CD8-positive, alpha-beta memory T cell (primary cell): ENCODE measurements around the gene RORC. TPM values are rescaled to one million over a fixed set of nuclear protein-coding genes. Genes with fewer than 3 reads are reported as not detected.
"Not testable (repeated sequence)": the region's sequence is repeated elsewhere in the genome, so short reads cannot be mapped to it uniquely, and the experiment has no call there.

Source experiments
- CTCF ChIA-PET: fragments of 350-600 bp; sonication (Branson Sonifier 250); formaldehyde crosslinking; loops from one replicate; lab custom pipeline; 2021; ENCODE audit warnings: antibody characterized with exemption; lab: Charles Lee
- POLR2A ChIA-PET: fragments of 350-600 bp; sonication (Branson Sonifier 250); formaldehyde crosslinking; loops from one replicate; lab custom pipeline; 2021; ENCODE audit warnings: antibody characterized with exemption; lab: Charles Lee
- DNase-seq, 5 donors: peaks; one replicate each; pipeline versions ENCODE4 v3.0.0 to v3.0.0-alpha.2; 2020 to 2022; ENCODE audit warnings: mixed read lengths in 1 of 5
- H3K27ac ChIP-seq: one replicate; pipeline ENCODE4 v1.7.0; 2013; ENCODE audit warnings: low read depth, mild to moderate bottlenecking, low read length, moderate library complexity
- H3K27me3 ChIP-seq: 2 replicates; pipeline ENCODE4 v1.7.0; 2013; ENCODE audit warnings: low read length, mild to moderate bottlenecking; ENCODE audit not compliant: insufficient read depth, poor library complexity, severe bottlenecking
- H3K36me3 ChIP-seq: 2 replicates; pipeline ENCODE4 v1.7.0; 2013; ENCODE audit warnings: mild to moderate bottlenecking, low read length, moderate library complexity; ENCODE audit not compliant: insufficient read depth
- H3K4me1 ChIP-seq: 2 replicates; pipeline ENCODE4 v1.7.0; 2013; ENCODE audit warnings: mild to moderate bottlenecking, low read length, moderate library complexity; ENCODE audit not compliant: insufficient read depth
- H3K4me3 ChIP-seq: 2 replicates; pipeline ENCODE4 v1.7.0; 2013; ENCODE audit warnings: mild to moderate bottlenecking, low read length
- H3K9me3 ChIP-seq: 2 replicates; pipeline ENCODE4 v1.7.0; 2013; ENCODE audit warnings: mild to moderate bottlenecking, low read length
- H3K27ac Mint-ChIP-seq, 8 donors: one replicate each; pipeline ENCODE4 v1.8.0; 2020 to 2021; ENCODE audit warnings: mixed read lengths in 8 of 8, mild to moderate bottlenecking in 6 of 8, inconsistent platforms in 3 of 8, moderate library complexity in 3 of 8
- H3K27me3 Mint-ChIP-seq, 2 donors: one replicate each; pipeline ENCODE4 v1.8.0; 2020 to 2021; ENCODE audit warnings: mixed read lengths in 2 of 2, mild to moderate bottlenecking in 1 of 2, moderate library complexity in 1 of 2
- H3K36me3 Mint-ChIP-seq, 3 donors: one replicate each; pipeline ENCODE4 v1.8.0; 2020 to 2021; ENCODE audit warnings: mixed read lengths in 3 of 3, inconsistent platforms in 1 of 3, mild to moderate bottlenecking in 1 of 3
- H3K4me1 Mint-ChIP-seq, 3 donors: one replicate each; pipeline ENCODE4 v1.8.0; 2020 to 2021; ENCODE audit warnings: mixed read lengths in 3 of 3, inconsistent platforms in 1 of 3, mild to moderate bottlenecking in 1 of 3
- H3K4me3 Mint-ChIP-seq, 7 donors: one replicate each; pipeline ENCODE4 v1.8.0; 2020 to 2021; ENCODE audit warnings: mixed read lengths in 7 of 7, mild to moderate bottlenecking in 6 of 7, moderate library complexity in 4 of 7, inconsistent platforms in 2 of 7
- H3K9me3 Mint-ChIP-seq, 5 donors: one replicate each; pipeline ENCODE4 v1.8.0; 2020 to 2022; ENCODE audit warnings: mixed read lengths in 5 of 5, mild to moderate bottlenecking in 3 of 5, moderate library complexity in 2 of 5, inconsistent platforms in 1 of 5
- polyA plus RNA-seq: library from polyadenylated mRNA; unstranded; fragments of 300-500 nt; fragmentation: Illumina TruSeq; gene quantifications from one replicate; pipeline ENCODE4 v1.2.3, GENCODE V29; 2021
- total RNA-seq, 2 experiments: library from RNA; stranded (reverse); gene quantifications; one replicate each; pipeline ENCODE4 v1.2.3, GENCODE V29; 2021

The RORC gene
- total and polyA plus RNA-seq, 3 experiments from 2014 or later: 1.3 to 46.4 (median 1.5) TPM

GRCh38 chr1:151864411-151864810, 32.8 kb upstream of the RORC start:
- peaks cover 0 to 4% (median 1%) of the 10 kb centered on the region in 3 donors for H3K4me1 Mint-ChIP-seq
- H3K27ac Mint-ChIP-seq: no peak overlapping the region
- Histone ChIP-seq H3K9me3 (no peaks in the 10 kb centered on the region), H3K27ac (no peak overlapping the region), H3K4me3 (no peak overlapping the region), H3K4me1 (no peaks in the 10 kb centered on the region), H3K27me3 (no peaks in the 10 kb centered on the region), H3K36me3 (no peaks in the 10 kb centered on the region)
- peaks cover 4 to 12% of the 10 kb centered on the region in 2 donors for H3K27me3 Mint-ChIP-seq
- H3K36me3 Mint-ChIP-seq: no peaks in the 10 kb centered on the region
- CTCF ChIA-PET: no interaction called here
- no peak overlapping the region for H3K4me3 Mint-ChIP-seq
- no peaks in the 10 kb centered on the region for H3K9me3 Mint-ChIP-seq
- POLR2A ChIA-PET: no interaction called here
- DNase-seq: no peak

DNA sequence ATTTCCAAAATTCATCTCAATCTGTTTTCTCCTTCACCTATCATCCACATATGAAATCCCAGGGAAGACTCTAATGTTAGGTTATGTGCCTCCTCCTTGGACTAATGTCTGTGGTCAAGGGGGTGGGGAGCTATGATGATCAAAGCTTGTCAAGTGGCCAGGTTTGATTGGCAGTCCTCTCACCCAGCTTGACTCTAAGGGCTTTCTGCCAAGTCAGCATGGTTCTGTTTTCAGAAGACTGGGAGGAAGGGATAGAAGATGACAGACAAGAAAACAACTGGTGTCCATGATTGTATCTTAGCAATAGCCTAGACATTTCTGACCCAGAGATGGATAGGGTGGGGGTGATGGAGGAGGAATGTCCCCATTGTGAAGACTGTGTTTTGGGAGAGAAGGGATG, 31.0 kb upstream of the RORC start:
- peak overlapping the region in 1 of 8 donors; percentile 23 for H3K27ac Mint-ChIP-seq
- no peak for DNase-seq
- no peaks in the 10 kb centered on the region for H3K4me1 ChIP-seq
- H3K36me3 ChIP-seq: no peaks in the 10 kb centered on the region
- peaks cover 4 to 9% of the 10 kb centered on the region in 2 donors for H3K27me3 Mint-ChIP-seq
- CTCF ChIA-PET: no interaction called here
- H3K36me3 Mint-ChIP-seq: no peaks in the 10 kb centered on the region
- no peak overlapping the region for H3K4me3 Mint-ChIP-seq
- no peaks in the 10 kb centered on the region for H3K4me1 Mint-ChIP-seq
- H3K27me3 ChIP-seq: no peaks in the 10 kb centered on the region
- POLR2A ChIA-PET: no interaction called here
- no peak overlapping the region for H3K4me3 ChIP-seq
- no peak overlapping the region for H3K27ac ChIP-seq
- no peaks in the 10 kb centered on the region for H3K9me3 Mint-ChIP-seq
- H3K9me3 ChIP-seq: no peaks in the 10 kb centered on the region

DNA sequence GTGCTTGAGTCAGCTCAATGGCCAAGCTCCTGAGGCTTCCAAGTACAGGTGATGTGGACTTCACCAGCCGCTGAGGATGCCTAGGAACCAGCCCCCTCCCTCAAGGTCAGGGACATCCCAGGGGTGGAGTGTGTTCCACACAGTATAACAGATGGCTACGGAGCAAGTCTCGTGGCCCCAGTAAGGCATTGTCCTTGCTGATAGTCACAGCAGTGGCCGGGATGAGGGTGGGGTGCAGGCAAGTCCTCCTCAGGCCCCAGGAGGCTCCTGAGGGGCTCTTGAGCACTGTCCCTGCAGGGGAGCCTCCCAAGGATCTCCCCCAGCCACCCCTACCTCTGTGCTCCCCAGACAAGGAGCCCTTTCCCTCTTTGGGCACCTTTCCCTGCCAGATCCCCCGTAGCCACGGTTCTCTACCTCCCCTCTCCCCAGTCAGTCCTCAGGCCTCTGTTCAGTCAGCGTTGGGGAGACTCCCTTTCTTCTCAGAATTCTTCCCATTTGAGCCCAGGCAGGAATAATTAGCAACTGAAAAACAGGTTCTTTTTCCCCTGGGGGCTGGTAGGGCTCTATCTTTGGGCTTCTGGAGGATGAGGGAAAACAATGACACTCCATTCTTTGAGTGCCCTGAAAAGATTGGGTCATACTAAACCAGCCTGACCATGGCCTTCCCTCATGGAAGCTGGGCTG, 29.0 kb upstream of the RORC start:
- no peak for DNase-seq
- Histone ChIP-seq H3K36me3 (no peaks in the 10 kb centered on the region), H3K27me3 (no peaks in the 10 kb centered on the region), H3K4me3 (no peak overlapping the region), H3K27ac (no peak overlapping the region), H3K4me1 (no peaks in the 10 kb centered on the region), H3K9me3 (no peaks in the 10 kb centered on the region)
- ChIA-PET POLR2A (no interaction called here), CTCF (no interaction called here)
- Mint-ChIP-seq H3K36me3 (no peaks in the 10 kb centered on the region), H3K9me3 (no peaks in the 10 kb centered on the region), H3K4me3 (no peak overlapping the region), H3K27ac (peak overlapping the region in 1 of 8 donors; percentile 43), H3K27me3 (peaks cover 4 to 7% of the 10 kb centered on the region in 2 donors), H3K4me1 (no peaks in the 10 kb centered on the region)

DNA sequence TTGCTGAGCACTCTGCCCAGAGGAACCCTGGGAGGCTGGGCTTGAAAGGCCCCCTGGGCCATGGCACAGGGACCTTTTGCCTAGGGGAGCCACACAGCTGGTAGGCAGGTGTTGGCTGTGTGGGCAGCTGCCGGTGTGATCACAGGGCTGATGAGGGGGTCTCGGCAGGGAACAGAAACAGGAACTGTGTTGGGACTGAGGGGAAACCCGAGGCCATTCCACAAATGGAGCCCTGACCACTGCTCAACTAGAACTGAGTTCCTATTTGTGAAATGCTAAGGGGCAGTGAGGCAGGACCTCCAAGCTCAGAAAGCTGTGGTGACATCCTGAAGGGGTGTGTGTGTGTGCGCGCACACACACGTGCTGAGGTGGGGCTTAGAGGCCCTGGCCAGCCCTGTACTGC, 28.3 kb upstream of the RORC start:
- peak overlapping the region in 3 of 8 donors; percentile 42 to 63 (median 55) for H3K27ac Mint-ChIP-seq
- H3K4me3 Mint-ChIP-seq: no peak overlapping the region
- POLR2A ChIA-PET: no interaction called here

DNA sequence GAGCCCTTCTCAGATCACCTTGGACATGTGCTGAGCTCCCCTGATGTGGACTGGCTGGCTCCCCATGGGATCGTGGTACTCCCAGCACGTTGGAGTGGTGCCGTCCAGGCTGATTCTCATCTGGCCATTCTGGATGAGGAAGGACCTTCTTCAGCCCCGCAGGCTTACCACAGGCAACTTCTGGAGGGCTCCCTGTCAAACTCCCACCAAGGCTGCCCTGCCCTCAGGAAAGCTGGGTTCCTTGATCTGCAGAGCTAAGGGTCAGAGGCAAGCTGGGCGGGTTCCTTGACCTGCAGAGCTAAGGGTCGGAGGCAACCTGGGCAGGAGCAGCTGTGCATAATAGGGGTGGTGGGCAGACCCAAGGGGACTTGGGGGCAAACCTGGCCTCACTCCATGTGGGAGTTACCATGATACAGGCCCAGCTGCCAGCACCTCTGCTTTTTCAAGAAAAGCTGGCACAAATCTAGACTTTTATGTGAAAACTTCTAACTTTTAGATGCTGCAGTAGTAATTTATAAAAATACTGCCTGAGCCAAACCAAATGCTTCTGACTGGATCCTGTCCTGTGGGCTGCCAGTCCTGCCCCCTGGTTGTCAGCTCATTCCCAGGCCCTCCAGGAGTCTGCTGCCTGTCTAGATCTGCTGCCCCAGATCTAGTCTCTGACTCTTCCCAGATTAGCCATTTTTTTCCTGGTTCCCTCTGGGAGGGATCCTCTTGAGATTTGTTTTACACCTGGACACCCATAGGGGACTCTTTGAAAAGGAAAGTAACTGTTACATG, 27.5 kb upstream of the RORC start:
- H3K4me3 ChIP-seq: no peak overlapping the region
- no peaks in the 10 kb centered on the region for H3K9me3 Mint-ChIP-seq
- POLR2A ChIA-PET: no interaction called here

More for the DNA sequence above, 28.3 kb upstream of the RORC start:
- Histone ChIP-seq H3K4me1 (no peaks in the 10 kb centered on the region), H3K36me3 (no peaks in the 10 kb centered on the region), H3K9me3 (no peaks in the 10 kb centered on the region), H3K4me3 (no peak overlapping the region), H3K27ac (no peak overlapping the region), H3K27me3 (no peaks in the 10 kb centered on the region)
- CTCF ChIA-PET: no interaction called here
- Mint-ChIP-seq H3K4me1 (no peaks in the 10 kb centered on the region), H3K9me3 (no peaks in the 10 kb centered on the region), H3K36me3 (no peaks in the 10 kb centered on the region), H3K27me3 (peaks cover 3 to 4% of the 10 kb centered on the region in 2 donors)
- no peak for DNase-seq

GRCh38 chr1:151858030-151858746, 26.6 kb upstream of the RORC start:
- Histone ChIP-seq H3K4me3 (no peak overlapping the region), H3K9me3 (no peaks in the 10 kb centered on the region), H3K27ac (no peak overlapping the region), H3K27me3 (no peaks in the 10 kb centered on the region), H3K36me3 (no peaks in the 10 kb centered on the region), H3K4me1 (no peaks in the 10 kb centered on the region)
- no peak overlapping the region for H3K4me3 Mint-ChIP-seq
- CTCF ChIA-PET: interaction anchor here (0.8 kb wide), 1 partner anchor 22 kb away, joined by 4 read pairs; no protein-coding TSS in a partner anchor
- no peaks in the 10 kb centered on the region for H3K9me3 Mint-ChIP-seq
- no peaks in the 10 kb centered on the region for H3K4me1 Mint-ChIP-seq
- POLR2A ChIA-PET: no interaction called here
- no peaks in the 10 kb centered on the region for H3K36me3 Mint-ChIP-seq
- DNase-seq: no peak
- H3K27ac Mint-ChIP-seq: peak overlapping the region in 4 of 8 donors; percentile 14 to 68 (median 64)
- peaks cover 2 to 3% of the 10 kb centered on the region in 2 donors for H3K27me3 Mint-ChIP-seq

More for the DNA sequence above, 27.5 kb upstream of the RORC start:
- Histone ChIP-seq H3K27me3 (no peaks in the 10 kb centered on the region), H3K27ac (no peak overlapping the region), H3K4me1 (no peaks in the 10 kb centered on the region), H3K9me3 (no peaks in the 10 kb centered on the region), H3K36me3 (no peaks in the 10 kb centered on the region)
- no peaks in the 10 kb centered on the region for H3K4me1 Mint-ChIP-seq
- DNase-seq: no peak
- CTCF ChIA-PET: no interaction called here
- no peaks in the 10 kb centered on the region for H3K36me3 Mint-ChIP-seq
- H3K27ac Mint-ChIP-seq: no peak overlapping the region
- H3K4me3 Mint-ChIP-seq: no peak overlapping the region
- peaks cover 2 to 3% of the 10 kb centered on the region in 2 donors for H3K27me3 Mint-ChIP-seq

DNA sequence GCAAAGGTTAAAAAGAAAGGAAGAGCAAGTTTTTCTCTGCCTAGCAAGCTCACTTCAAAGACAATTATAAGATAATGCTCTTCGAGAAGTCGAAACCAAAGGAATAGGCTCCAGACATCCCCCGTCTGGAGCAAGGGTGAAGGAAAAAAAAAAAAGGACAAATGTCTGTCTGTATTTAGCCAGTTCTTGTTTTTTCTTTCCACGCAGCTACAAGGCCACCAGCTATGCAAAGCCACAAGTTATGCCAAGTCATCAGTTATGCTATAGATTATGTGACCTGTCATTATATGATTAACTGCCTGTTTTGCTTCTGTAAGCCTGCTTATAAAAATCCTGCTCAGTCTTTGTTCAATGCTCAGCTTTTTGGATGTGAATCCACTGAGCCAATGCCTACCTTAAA, 24.3 kb upstream of the RORC start:
- Histone ChIP-seq H3K36me3 (no peaks in the 10 kb centered on the region), H3K27me3 (no peaks in the 10 kb centered on the region), H3K4me1 (no peaks in the 10 kb centered on the region), H3K27ac (no peak overlapping the region), H3K9me3 (no peaks in the 10 kb centered on the region), H3K4me3 (no peak overlapping the region)
- Mint-ChIP-seq H3K4me3 (no peak overlapping the region), H3K4me1 (no peaks in the 10 kb centered on the region), H3K27ac (peak overlapping the region in 2 of 8 donors; percentile 12 to 83), H3K27me3 (no peaks in the 10 kb centered on the region), H3K9me3 (no peaks in the 10 kb centered on the region), H3K36me3 (no peaks in the 10 kb centered on the region)
- CTCF ChIA-PET: interaction anchor here (1.1 kb wide), 1 partner anchor 11 kb away, joined by 3 read pairs; no protein-coding TSS in a partner anchor
- no peak for DNase-seq
- POLR2A ChIA-PET: no interaction called here

DNA sequence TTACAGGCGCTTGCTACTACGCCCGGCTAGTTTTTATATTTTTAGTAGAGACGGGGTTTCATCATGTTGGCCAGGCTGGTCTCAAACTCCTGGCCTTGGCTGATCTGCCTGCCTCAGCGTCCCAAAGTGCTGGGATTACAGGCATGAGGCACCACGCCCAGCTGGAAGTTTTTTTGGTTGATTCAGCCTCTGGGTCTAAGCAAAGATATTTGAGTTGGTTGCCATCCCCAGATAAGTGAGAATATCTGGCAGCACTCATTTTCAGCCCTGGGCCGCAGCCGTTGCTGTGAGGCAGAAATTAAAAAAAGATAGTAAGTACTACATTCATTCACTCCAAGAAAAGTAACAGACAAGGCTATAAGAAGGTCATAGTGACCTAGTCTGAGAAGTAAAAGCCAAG, 23.9 kb upstream of the RORC start:
- H3K27ac Mint-ChIP-seq, H3K9me3 ChIP-seq, H3K4me3 ChIP-seq, H3K36me3 Mint-ChIP-seq, H3K36me3 ChIP-seq, DNase-seq, H3K4me1 ChIP-seq, POLR2A ChIA-PET, H3K27ac ChIP-seq, H3K27me3 ChIP-seq, H3K4me3 Mint-ChIP-seq, H3K4me1 Mint-ChIP-seq, H3K27me3 Mint-ChIP-seq, H3K9me3 Mint-ChIP-seq: not testable (repeated sequence)
- CTCF ChIA-PET: interaction anchor here (1.1 kb wide), 1 partner anchor 11 kb away, joined by 3 read pairs; no protein-coding TSS in a partner anchor
